ENCODE measurements around the gene MAGEA4. TPM values are rescaled to one million over a fixed set of nuclear protein-coding genes. Genes with fewer than 3 reads are reported as not detected.

Gene MAGEA4
- total RNA-seq, 1 donor from 2014 or later: not detected

DNA sequence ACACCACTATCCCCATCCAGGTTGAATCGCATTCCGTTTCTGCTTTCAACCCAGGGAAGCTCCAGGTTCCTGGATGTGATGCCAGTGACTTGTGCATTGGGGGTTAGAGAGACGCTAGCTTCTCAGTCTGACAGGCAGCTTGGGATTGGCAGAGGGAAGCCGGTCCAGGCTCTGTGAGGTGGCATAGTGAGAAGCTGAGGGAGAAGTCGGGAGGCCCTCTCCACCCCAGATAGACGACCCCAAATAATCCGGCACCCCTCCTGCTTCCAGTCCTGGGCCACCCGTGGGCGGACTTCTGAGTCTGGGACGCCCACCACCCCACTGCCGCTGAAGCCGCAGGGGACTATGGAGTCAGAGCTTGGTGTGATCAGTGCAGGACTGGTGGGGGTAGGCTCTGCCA, 7.4 kb downstream of the MAGEA4 start:
- no peak for DNase-seq
- H3K9me3 ChIP-seq: no peaks in the 10 kb centered on the region
- H3K4me3 ChIP-seq: no peak overlapping the region
- H3K27ac ChIP-seq: no peak overlapping the region
- ATAC-seq: no peak
- H3K27me3 ChIP-seq: no peaks in the 10 kb centered on the region
- intact Hi-C loops (cut with DNase I): no loop called here
- TF ChIP-seq, protein P1, sequence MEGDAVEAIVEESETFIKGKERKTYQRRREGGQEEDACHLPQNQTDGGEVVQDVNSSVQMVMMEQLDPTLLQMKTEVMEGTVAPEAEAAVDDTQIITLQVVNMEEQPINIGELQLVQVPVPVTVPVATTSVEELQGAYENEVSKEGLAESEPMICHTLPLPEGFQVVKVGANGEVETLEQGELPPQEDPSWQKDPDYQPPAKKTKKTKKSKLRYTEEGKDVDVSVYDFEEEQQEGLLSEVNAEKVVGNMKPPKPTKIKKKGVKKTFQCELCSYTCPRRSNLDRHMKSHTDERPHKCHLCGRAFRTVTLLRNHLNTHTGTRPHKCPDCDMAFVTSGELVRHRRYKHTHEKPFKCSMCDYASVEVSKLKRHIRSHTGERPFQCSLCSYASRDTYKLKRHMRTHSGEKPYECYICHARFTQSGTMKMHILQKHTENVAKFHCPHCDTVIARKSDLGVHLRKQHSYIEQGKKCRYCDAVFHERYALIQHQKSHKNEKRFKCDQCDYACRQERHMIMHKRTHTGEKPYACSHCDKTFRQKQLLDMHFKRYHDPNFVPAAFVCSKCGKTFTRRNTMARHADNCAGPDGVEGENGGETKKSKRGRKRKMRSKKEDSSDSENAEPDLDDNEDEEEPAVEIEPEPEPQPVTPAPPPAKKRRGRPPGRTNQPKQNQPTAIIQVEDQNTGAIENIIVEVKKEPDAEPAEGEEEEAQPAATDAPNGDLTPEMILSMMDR (IDR thresholded peaks at IDR 0.05): no peak
- no peaks in the 10 kb centered on the region for H3K4me1 ChIP-seq
- H3K36me3 ChIP-seq: no peaks in the 10 kb centered on the region

DNA sequence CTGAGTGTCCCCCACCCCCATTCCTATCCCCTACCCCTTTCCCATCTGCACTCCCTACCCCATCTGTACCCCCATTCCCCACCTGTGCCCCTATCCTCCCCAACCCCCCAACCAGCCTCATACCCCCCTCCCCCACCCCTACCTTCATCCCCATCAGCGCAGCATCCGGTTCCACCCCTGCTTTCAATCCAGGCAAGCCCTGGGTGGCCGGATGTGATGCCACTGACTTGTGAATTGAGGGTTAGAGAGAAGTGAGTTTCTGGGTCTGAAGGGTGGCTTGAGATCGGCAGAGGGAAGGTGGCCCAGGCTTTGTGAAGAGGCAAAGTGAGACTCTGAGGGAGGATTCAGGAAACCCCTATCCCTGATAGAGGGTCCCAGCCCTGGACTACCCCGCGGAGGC, 7.8 kb downstream of the MAGEA4 start:
- intact Hi-C loops (cut with DNase I): no loop called here
- Histone ChIP-seq H3K4me3 (no peak overlapping the region), H3K36me3 (no peaks in the 10 kb centered on the region), H3K4me1 (no peaks in the 10 kb centered on the region), H3K27me3 (no peaks in the 10 kb centered on the region), H3K27ac (no peak overlapping the region), H3K9me3 (no peaks in the 10 kb centered on the region)
- TF ChIP-seq, protein P1 (IDR thresholded peaks at IDR 0.05): no peak
- DNase-seq (no peak), ATAC-seq (no peak)

DNA sequence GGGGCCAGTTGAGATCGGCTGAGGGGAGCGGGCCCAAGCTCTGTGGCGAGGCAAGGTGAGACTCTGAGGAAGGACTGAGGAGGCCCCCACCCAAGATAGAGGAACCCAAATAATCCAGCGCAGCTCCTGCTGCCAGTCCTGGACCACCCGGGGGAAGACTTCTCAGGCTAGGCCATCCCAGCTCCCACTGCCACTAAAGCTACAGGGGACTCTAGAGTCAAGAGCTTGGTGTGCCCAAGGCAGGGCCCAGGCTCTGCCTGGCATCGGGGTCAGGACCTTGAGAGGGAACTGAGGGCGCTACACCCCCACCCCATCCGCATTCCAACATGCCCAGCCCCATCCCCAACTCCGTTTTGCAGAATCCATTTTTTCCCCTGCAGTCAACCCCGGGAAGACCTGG, 8.6 kb downstream of the MAGEA4 start:
- Histone ChIP-seq H3K27me3 (no peaks in the 10 kb centered on the region), H3K4me1 (no peaks in the 10 kb centered on the region), H3K27ac (no peak overlapping the region), H3K4me3 (no peak overlapping the region), H3K9me3 (no peaks in the 10 kb centered on the region), H3K36me3 (no peaks in the 10 kb centered on the region)
- DNase-seq: no peak
- TF ChIP-seq, protein P1 (IDR thresholded peaks at IDR 0.05): no peak
- intact Hi-C loops (cut with DNase I): no loop called here
- ATAC-seq: no peak

DNA sequence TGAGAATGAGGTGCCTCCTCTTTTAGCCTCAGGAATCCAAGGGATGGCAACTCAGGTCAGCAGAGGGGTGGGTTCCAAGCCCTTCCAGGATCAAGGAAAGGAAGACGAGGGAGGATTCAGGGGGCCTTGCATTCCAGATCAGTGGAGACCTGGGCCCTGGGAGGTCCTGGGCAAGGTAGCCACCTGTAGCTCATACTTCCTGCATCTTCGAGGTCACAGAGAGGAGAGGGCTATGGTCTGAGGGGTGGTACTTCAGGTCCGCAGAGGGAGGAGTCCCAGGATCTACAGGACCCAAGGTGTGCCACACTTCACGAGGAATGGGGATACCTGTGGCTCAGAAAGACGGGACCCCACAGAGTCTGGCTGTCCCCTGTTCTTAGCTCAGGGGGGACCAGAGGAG, 9.2 kb downstream of the MAGEA4 start:
- intact Hi-C loops (cut with DNase I): no loop called here
- Histone ChIP-seq H3K9me3 (no peaks in the 10 kb centered on the region), H3K36me3 (no peaks in the 10 kb centered on the region), H3K27me3 (no peaks in the 10 kb centered on the region), H3K4me3 (no peak overlapping the region), H3K4me1 (no peaks in the 10 kb centered on the region), H3K27ac (no peak overlapping the region)
- ATAC-seq: no peak
- no peak for DNase-seq
- TF ChIP-seq, protein P1 (IDR thresholded peaks at IDR 0.05): no peak

DNA sequence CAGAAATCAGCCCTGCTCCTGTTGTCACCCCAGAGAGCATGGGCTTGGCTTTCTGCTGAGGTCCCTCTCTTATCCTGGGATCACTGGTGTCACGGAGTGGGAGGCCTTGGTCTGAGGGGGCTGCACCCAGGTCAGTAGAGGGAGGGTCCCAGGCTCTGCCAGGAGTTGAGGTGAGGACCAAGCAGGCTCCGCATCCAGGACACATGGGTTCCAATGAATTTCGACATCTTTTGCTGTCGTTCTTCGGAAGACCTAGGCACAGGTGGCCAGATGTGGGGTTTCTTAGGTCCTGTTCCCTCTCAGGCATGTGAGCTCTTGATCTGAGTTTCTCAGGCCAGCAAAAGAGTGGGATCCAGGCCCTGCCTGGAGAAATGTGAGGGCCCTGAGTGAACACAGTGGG, 10.0 kb downstream of the MAGEA4 start:
- no peak overlapping the region for H3K27ac ChIP-seq

More for the DNA sequence above, 10.0 kb downstream of the MAGEA4 start:
- TF ChIP-seq, protein P1 (IDR thresholded peaks at IDR 0.05): no peak
- intact Hi-C loops (cut with DNase I): no loop called here
- no peak for ATAC-seq
- Histone ChIP-seq H3K27me3 (no peaks in the 10 kb centered on the region), H3K36me3 (no peaks in the 10 kb centered on the region), H3K4me3 (no peak overlapping the region), H3K9me3 (no peaks in the 10 kb centered on the region), H3K4me1 (no peaks in the 10 kb centered on the region)
- DNase-seq: no peak

Data from upper lobe of right lung (tissue), 1 donor.